GM23248 (cell line): ENCODE results near the gene HIVEP3. TPM values are rescaled to one million over a fixed set of nuclear protein-coding genes. Genes with fewer than 3 reads are reported as not detected.

Experiments used
- DNase-seq: peaks from one replicate; pipeline ENCODE4 v3.0.0-alpha.2; 2015
- H2AFZ ChIP-seq: fragments of 200-600 bp; sonication (generic); 2 replicates; pipeline ENCODE4 v1.6.1; 2016; ENCODE audit warnings: antibody characterized with exemption
- H3F3A ChIP-seq: fragments of 200-600 bp; sonication (generic); 2 replicates; pipeline ENCODE4 v1.6.1; 2016; ENCODE audit warnings: mild to moderate bottlenecking, antibody characterized with exemption, mixed run types; ENCODE audit not compliant: insufficient read depth
- H3K27ac ChIP-seq: fragments of 200-600 bp; sonication (generic); 2 replicates; pipeline ENCODE4 v1.5.1; 2016; ENCODE audit warnings: mild to moderate bottlenecking
- H3K27me3 ChIP-seq: fragments of 200-600 bp; sonication (generic); replicated peaks from 2 replicates; pipeline ENCODE4 v1.6.1; 2016; ENCODE audit warnings: mild to moderate bottlenecking; ENCODE audit not compliant: insufficient read depth
- H3K36me3 ChIP-seq: fragments of 200-600 bp; sonication (generic); 2 replicates; pipeline ENCODE4 v1.6.1; 2016; ENCODE audit warnings: low read depth, mild to moderate bottlenecking
- H3K4me1 ChIP-seq: fragments of 200-600 bp; sonication (generic); 2 replicates; pipeline ENCODE4 v1.6.1; 2016; ENCODE audit warnings: mild to moderate bottlenecking; ENCODE audit not compliant: insufficient read depth
- H3K4me2 ChIP-seq: fragments of 200-600 bp; sonication (generic); one replicate; pipeline ENCODE4 v1.6.1; 2016; ENCODE audit warnings: mild to moderate bottlenecking; ENCODE audit not compliant: unreplicated experiment
- H3K4me3 ChIP-seq: fragments of 200-600 bp; sonication (generic); 2 replicates; pipeline ENCODE4 v1.5.1; 2016; ENCODE audit warnings: mild to moderate bottlenecking
- H3K79me2 ChIP-seq: fragments of 200-600 bp; sonication (generic); 2 replicates; pipeline ENCODE4 v1.6.1; 2016; ENCODE audit warnings: mild to moderate bottlenecking; ENCODE audit not compliant: insufficient read depth
- H3K9ac ChIP-seq: fragments of 200-600 bp; sonication (generic); 2 replicates; pipeline ENCODE4 v1.6.1; 2016; ENCODE audit warnings: mild to moderate bottlenecking
- H3K9me2 ChIP-seq: fragments of 200-600 bp; sonication (generic); 2 replicates; pipeline ENCODE4 v1.6.1; 2016; ENCODE audit warnings: mixed run types, mild to moderate bottlenecking, moderate library complexity; ENCODE audit not compliant: insufficient read depth
- H3K9me3 ChIP-seq: fragments of 200-600 bp; sonication (generic); one replicate; pipeline ENCODE4 v1.6.1; 2017; ENCODE audit warnings: low read depth
- H4K20me1 ChIP-seq: fragments of 200-600 bp; sonication (generic); 2 replicates; pipeline ENCODE4 v1.6.0; 2016; ENCODE audit not compliant: insufficient read depth
- EZH2 ChIP-seq: fragments of 200-600 bp; sonication (generic); IDR thresholded peaks from 2 replicates; pipeline ENCODE4 v1.6.1; 2018; ENCODE audit warnings: antibody characterized with exemption, mild to moderate bottlenecking; ENCODE audit not compliant: insufficient read depth, poor library complexity, severe bottlenecking
- EZH2phosphoT487 ChIP-seq: fragments of 200-600 bp; sonication (generic); IDR thresholded peaks from 2 replicates; pipeline ENCODE4 v1.6.1; 2018; ENCODE audit warnings: antibody characterized with exemption, moderate library complexity, mild to moderate bottlenecking, low read depth; ENCODE audit not compliant: insufficient read depth
- WGBS, 2 experiments: methylation state at CpG; one replicate each; pipeline ENCODE4 v1.1.6; 2015 to 2017; ENCODE audit warnings: low lambda C conversion rate in 2 of 2, low coverage in 1 of 2; ENCODE audit errors: missing lambda C conversion rate in 2 of 2; 5-methylcytosine and 5-hydroxymethylcytosine counted together
- in situ Hi-C: fragments of 300-500 bp; cut with MboI; formaldehyde crosslinking; loops from 2 replicates; pipeline ENCODE4 v1.15.0; 2020
- polyA plus RNA-seq: library from polyadenylated mRNA; unstranded; fragments of >200 nt; fragmentation: Nextera tagmentation; extraction: Ambion mirVana; gene quantifications from 2 replicates; pipeline ENCODE4 v1.2.1, GENCODE V29; 2016
- total RNA-seq: library from RNA; depleted of rRNA; stranded (reverse); fragments of >200 nt; shearing (Covaris generic); gene quantifications from 2 replicates; pipeline ENCODE4 v1.2.3, GENCODE V29; 2014

HIVEP3 gene
- total and polyA plus RNA-seq, 2 experiments from 2014 or later, result 1.7 to 7.2 TPM

DNA sequence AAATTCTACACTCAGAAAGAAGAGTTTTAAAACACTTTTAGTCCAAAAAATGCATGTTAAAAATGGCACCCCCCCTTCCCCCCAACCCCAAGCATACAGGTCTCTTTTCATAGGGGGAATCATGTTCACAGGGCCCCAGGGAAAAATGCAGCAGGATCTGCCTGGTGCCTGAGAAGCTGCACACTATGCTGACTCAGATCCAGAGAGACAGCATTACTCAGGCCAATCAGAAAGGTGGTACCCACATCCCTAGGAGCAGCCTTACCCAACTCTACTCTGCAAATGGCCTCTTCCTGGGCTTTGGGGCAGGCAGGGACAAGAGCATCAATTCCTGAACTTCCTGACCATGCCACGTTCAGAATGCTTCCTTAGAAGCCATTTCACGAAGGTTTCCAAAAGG, 119.0 kb downstream of the HIVEP3 start:
- peak; percentile 59 for DNase-seq
- Histone ChIP-seq H3F3A (0 out of 2 replicates have a peak, but pooled peaks cover 6% of the 10 kb centered on the region), H4K20me1 (no peaks in the 10 kb centered on the region), H3K36me3 (no peaks in the 10 kb centered on the region), H3K4me3 (no peak overlapping the region), H3K27me3 (no peaks in the 10 kb centered on the region), H3K4me2 (no peak overlapping the region), H3K27ac (no peak overlapping the region), H3K4me1 (0 out of 2 replicates have a peak, but pooled peaks cover 6% of the 10 kb centered on the region), H3K9ac (no peak overlapping the region), H3K79me2 (no peaks in the 10 kb centered on the region), H3K9me2 (no peaks in the 10 kb centered on the region), H2AFZ (no peak overlapping the region), H3K9me3 (no peaks in the 10 kb centered on the region)
- 19% methylated on average over 2 of the region's 2 CpGs for WGBS, 2 experiments
- TF ChIP-seq EZH2, result no peak
- no peak for TF ChIP-seq EZH2phosphoT487
- in situ Hi-C loops, result loop anchor here (10.0 kb wide), 1 partner anchor 225 kb away; no protein-coding TSS in a partner anchor

DNA sequence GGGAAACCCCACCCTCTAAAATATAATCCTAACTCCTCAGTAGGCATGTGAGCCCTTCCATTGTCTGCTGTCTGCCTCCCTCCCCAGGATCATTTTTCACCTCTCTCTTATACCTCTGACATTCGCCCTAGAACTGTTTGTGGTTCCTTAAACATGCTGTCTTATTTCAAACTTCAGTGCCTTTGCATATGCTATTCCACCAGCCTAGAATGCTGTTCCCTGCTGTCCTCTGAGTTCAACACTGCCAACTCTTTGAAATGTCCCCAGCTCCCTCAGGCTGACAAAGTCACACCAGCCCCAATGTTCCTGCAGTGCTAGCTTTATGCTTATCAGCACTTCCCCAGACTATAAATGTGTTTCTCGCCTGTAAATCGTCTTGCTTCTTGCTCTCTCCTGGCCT, 119.5 kb downstream of the HIVEP3 start:
- Histone ChIP-seq H3K4me3 (no peak overlapping the region), H2AFZ (no peak overlapping the region), H3K4me2 (no peak overlapping the region), H3F3A (0 out of 2 replicates have a peak, but pooled peaks cover 6% of the 10 kb centered on the region), H3K9ac (no peak overlapping the region), H3K79me2 (no peaks in the 10 kb centered on the region), H3K4me1 (0 out of 2 replicates have a peak, but pooled peaks cover 6% of the 10 kb centered on the region), H3K9me2 (no peaks in the 10 kb centered on the region), H3K36me3 (no peaks in the 10 kb centered on the region), H3K27me3 (no peaks in the 10 kb centered on the region), H4K20me1 (no peaks in the 10 kb centered on the region), H3K9me3 (no peaks in the 10 kb centered on the region), H3K27ac (no peak overlapping the region)
- WGBS, 2 experiments, result 91 to 95% methylated on average over 3 of the region's 3 CpGs
- in situ Hi-C loops, result loop anchor here (10.0 kb wide), 1 partner anchor 224 kb away; no protein-coding TSS in a partner anchor
- TF ChIP-seq EZH2phosphoT487, result no peak
- TF ChIP-seq EZH2, result no peak
- DNase-seq, result no peak

DNA sequence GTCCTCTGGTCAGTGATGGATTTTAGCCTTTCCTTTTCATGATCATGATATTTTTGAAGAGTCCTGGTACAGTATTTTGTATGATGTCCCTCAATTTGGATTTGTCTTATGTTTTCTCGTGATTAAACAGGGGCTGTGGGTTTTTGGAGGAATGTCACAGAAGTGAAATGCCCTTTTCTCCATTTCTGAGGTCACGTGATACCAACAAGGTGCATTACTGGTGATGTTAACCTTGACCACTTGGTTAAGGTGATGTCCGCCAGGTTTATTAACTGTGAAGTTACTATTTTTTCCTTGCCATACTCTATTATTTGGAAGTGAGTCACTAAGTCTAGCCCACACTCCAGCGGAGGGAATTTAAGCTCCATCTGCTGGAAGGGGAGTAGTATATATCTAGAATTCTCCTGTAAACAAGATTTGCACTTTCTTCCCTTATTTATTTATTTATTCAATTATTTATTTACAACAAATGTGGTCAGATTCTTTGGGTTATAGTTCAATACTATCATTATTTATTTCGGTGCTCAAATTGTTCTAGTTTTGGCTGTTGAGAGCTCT, 123.4 kb downstream of the HIVEP3 start:
- Histone ChIP-seq H3K9me3 (no peaks in the 10 kb centered on the region), H3K4me2 (no peak overlapping the region), H3F3A (0 out of 2 replicates have a peak, but pooled peaks cover 6% of the 10 kb centered on the region), H3K36me3 (no peaks in the 10 kb centered on the region), H4K20me1 (no peaks in the 10 kb centered on the region), H3K79me2 (no peaks in the 10 kb centered on the region), H3K4me1 (no peaks in the 10 kb centered on the region), H3K27ac (no peak overlapping the region), H3K9ac (no peak overlapping the region), H3K4me3 (no peak overlapping the region), H2AFZ (no peak overlapping the region), H3K9me2 (no peaks in the 10 kb centered on the region), H3K27me3 (no peaks in the 10 kb centered on the region)
- TF ChIP-seq EZH2, result no peak
- no peak for TF ChIP-seq EZH2phosphoT487
- 71 to 73% methylated on average over 5 of the region's 5 CpGs for WGBS, 2 experiments
- in situ Hi-C loops, result loop anchor here (10.0 kb wide), 1 partner anchor 220 kb away; no protein-coding TSS in a partner anchor
- peak; percentile 76 for DNase-seq

DNA sequence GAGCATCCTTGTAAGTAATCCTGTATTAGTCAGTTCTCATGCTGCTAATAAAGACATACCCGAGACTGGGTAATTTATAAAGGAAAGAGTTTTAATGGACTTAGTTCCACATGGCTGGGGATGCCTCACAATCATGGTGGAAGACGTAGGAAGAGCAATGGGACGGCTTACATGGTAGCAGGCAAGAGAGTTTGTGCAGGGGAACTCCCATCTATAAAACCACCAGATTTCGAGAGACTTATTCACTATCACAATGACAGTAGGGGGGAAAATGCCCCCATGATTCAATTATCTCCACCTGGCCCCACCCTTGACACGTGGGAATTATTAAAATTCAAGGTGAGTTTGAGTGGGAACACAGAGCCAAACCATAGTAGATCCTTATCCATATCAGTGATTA, 124.7 kb downstream of the HIVEP3 start:
- Histone ChIP-seq H3K9me3 (no peaks in the 10 kb centered on the region), H3K4me2 (no peak overlapping the region), H3K4me3 (no peak overlapping the region), H2AFZ (no peak overlapping the region), H3K79me2 (no peaks in the 10 kb centered on the region), H3K4me1 (no peaks in the 10 kb centered on the region), H3K27ac (no peak overlapping the region), H3K36me3 (no peaks in the 10 kb centered on the region), H4K20me1 (no peaks in the 10 kb centered on the region), H3F3A (0 out of 2 replicates have a peak, but pooled peaks cover under 1% of the 10 kb centered on the region), H3K9me2 (no peaks in the 10 kb centered on the region), H3K27me3 (no peaks in the 10 kb centered on the region), H3K9ac (no peak overlapping the region)
- in situ Hi-C loops, result loop anchor here (10.0 kb wide), 1 partner anchor 219 kb away; no protein-coding TSS in a partner anchor
- WGBS, 2 experiments, result 77 to 78% methylated on average over 5 of the region's 5 CpGs
- no peak for DNase-seq
- TF ChIP-seq EZH2phosphoT487, result no peak
- no peak for TF ChIP-seq EZH2

DNA sequence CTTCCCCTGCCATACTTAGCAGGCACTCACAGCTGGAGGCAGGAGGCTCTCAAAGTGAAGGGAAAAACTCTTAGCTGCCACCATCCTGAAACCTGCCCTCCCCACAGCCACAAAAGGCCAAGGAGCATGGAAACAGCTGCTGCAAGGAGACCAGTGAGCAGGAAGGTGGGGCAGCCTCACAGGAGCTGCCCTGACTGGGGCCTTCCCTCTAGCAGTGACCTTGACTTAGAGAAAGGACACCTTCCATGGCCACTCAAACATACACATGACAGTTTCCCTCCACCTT, 126.3 kb downstream of the HIVEP3 start:
- Histone ChIP-seq H3K79me2 (no peaks in the 10 kb centered on the region), H3K9ac (no peak overlapping the region), H4K20me1 (no peaks in the 10 kb centered on the region), H3K9me2 (no peaks in the 10 kb centered on the region), H3K36me3 (no peaks in the 10 kb centered on the region), H2AFZ (no peak overlapping the region), H3K9me3 (no peaks in the 10 kb centered on the region), H3K4me1 (no peaks in the 10 kb centered on the region), H3K27me3 (no peaks in the 10 kb centered on the region), H3K4me3 (no peak overlapping the region), H3K27ac (no peak overlapping the region), H3K4me2 (no peak overlapping the region), H3F3A (no peaks in the 10 kb centered on the region)
- in situ Hi-C loops, result loop anchor here (10.0 kb wide), 1 partner anchor 218 kb away; no protein-coding TSS in a partner anchor
- TF ChIP-seq EZH2 (no peak), EZH2phosphoT487 (no peak)
- DNase-seq, result no peak
